CD8-positive, alpha-beta memory T cell (primary cell): ENCODE results near the gene EFCAB6. TPM values are rescaled to one million over a fixed set of nuclear protein-coding genes. Genes with fewer than 3 reads are reported as not detected.

Experiments used
- CTCF ChIA-PET: fragments of 350-600 bp; sonication (Branson Sonifier 250); formaldehyde crosslinking; loops from one replicate; lab custom pipeline; 2021; ENCODE audit warnings: antibody characterized with exemption; lab: Charles Lee
- POLR2A ChIA-PET: fragments of 350-600 bp; sonication (Branson Sonifier 250); formaldehyde crosslinking; loops from one replicate; lab custom pipeline; 2021; ENCODE audit warnings: antibody characterized with exemption; lab: Charles Lee
- DNase-seq, 5 donors: peaks; one replicate each; pipeline versions ENCODE4 v3.0.0 to v3.0.0-alpha.2; 2020 to 2022; ENCODE audit warnings: mixed read lengths in 1 of 5
- H3K27ac ChIP-seq: one replicate; pipeline ENCODE4 v1.7.0; 2013; ENCODE audit warnings: low read depth, mild to moderate bottlenecking, low read length, moderate library complexity
- H3K27me3 ChIP-seq: 2 replicates; pipeline ENCODE4 v1.7.0; 2013; ENCODE audit warnings: low read length, mild to moderate bottlenecking; ENCODE audit not compliant: insufficient read depth, poor library complexity, severe bottlenecking
- H3K36me3 ChIP-seq: 2 replicates; pipeline ENCODE4 v1.7.0; 2013; ENCODE audit warnings: mild to moderate bottlenecking, low read length, moderate library complexity; ENCODE audit not compliant: insufficient read depth
- H3K4me1 ChIP-seq: 2 replicates; pipeline ENCODE4 v1.7.0; 2013; ENCODE audit warnings: mild to moderate bottlenecking, low read length, moderate library complexity; ENCODE audit not compliant: insufficient read depth
- H3K4me3 ChIP-seq: 2 replicates; pipeline ENCODE4 v1.7.0; 2013; ENCODE audit warnings: mild to moderate bottlenecking, low read length
- H3K9me3 ChIP-seq: 2 replicates; pipeline ENCODE4 v1.7.0; 2013; ENCODE audit warnings: mild to moderate bottlenecking, low read length
- H3K27ac Mint-ChIP-seq, 8 donors: one replicate each; pipeline ENCODE4 v1.8.0; 2020 to 2021; ENCODE audit warnings: mixed read lengths in 8 of 8, mild to moderate bottlenecking in 6 of 8, inconsistent platforms in 3 of 8, moderate library complexity in 3 of 8
- H3K27me3 Mint-ChIP-seq, 2 donors: one replicate each; pipeline ENCODE4 v1.8.0; 2020 to 2021; ENCODE audit warnings: mixed read lengths in 2 of 2, mild to moderate bottlenecking in 1 of 2, moderate library complexity in 1 of 2
- H3K36me3 Mint-ChIP-seq, 3 donors: one replicate each; pipeline ENCODE4 v1.8.0; 2020 to 2021; ENCODE audit warnings: mixed read lengths in 3 of 3, inconsistent platforms in 1 of 3, mild to moderate bottlenecking in 1 of 3
- H3K4me1 Mint-ChIP-seq, 3 donors: one replicate each; pipeline ENCODE4 v1.8.0; 2020 to 2021; ENCODE audit warnings: mixed read lengths in 3 of 3, inconsistent platforms in 1 of 3, mild to moderate bottlenecking in 1 of 3
- H3K4me3 Mint-ChIP-seq, 7 donors: one replicate each; pipeline ENCODE4 v1.8.0; 2020 to 2021; ENCODE audit warnings: mixed read lengths in 7 of 7, mild to moderate bottlenecking in 6 of 7, moderate library complexity in 4 of 7, inconsistent platforms in 2 of 7
- H3K9me3 Mint-ChIP-seq, 5 donors: one replicate each; pipeline ENCODE4 v1.8.0; 2020 to 2022; ENCODE audit warnings: mixed read lengths in 5 of 5, mild to moderate bottlenecking in 3 of 5, moderate library complexity in 2 of 5, inconsistent platforms in 1 of 5
- polyA plus RNA-seq: library from polyadenylated mRNA; unstranded; fragments of 300-500 nt; fragmentation: Illumina TruSeq; gene quantifications from one replicate; pipeline ENCODE4 v1.2.3, GENCODE V29; 2021
- total RNA-seq, 2 experiments: library from RNA; stranded (reverse); gene quantifications; one replicate each; pipeline ENCODE4 v1.2.3, GENCODE V29; 2021

EFCAB6 gene
- total and polyA plus RNA-seq, 3 experiments from 2014 or later = 0.22 to 0.72 (median 0.64) TPM

GRCh38 chr22:43825651-43826050 lies 13.5 kb upstream of the EFCAB6 start:
- H3K27me3 Mint-ChIP-seq = peaks cover 12 to 55% of the 10 kb centered on the region in 2 donors
- H3K4me1 Mint-ChIP-seq = no peaks in the 10 kb centered on the region
- CTCF ChIA-PET = no interaction called here
- no peaks in the 10 kb centered on the region for H3K9me3 Mint-ChIP-seq
- H3K27ac Mint-ChIP-seq = no peak overlapping the region
- no peak overlapping the region for H3K4me3 Mint-ChIP-seq
- Histone ChIP-seq H3K9me3 (no peaks in the 10 kb centered on the region), H3K4me3 (no peak overlapping the region), H3K27ac (no peak overlapping the region), H3K27me3 (no peaks in the 10 kb centered on the region), H3K4me1 (no peaks in the 10 kb centered on the region), H3K36me3 (no peaks in the 10 kb centered on the region)
- peaks cover 0 to 2% (median 0%) of the 10 kb centered on the region in 3 donors for H3K36me3 Mint-ChIP-seq
- POLR2A ChIA-PET = no interaction called here
- DNase-seq = no peak

- Mint-ChIP-seq H3K27me3 (peaks cover 12 to 55% of the 10 kb centered on the region in 2 donors), H3K4me1 (no peaks in the 10 kb centered on the region), H3K27ac (no peak overlapping the region), H3K9me3 (no peaks in the 10 kb centered on the region), H3K36me3 (peaks cover 0 to 2% (median 0%) of the 10 kb centered on the region in 3 donors), H3K4me3 (no peak overlapping the region)
- H3K27me3 ChIP-seq = no peaks in the 10 kb centered on the region
- H3K4me3 ChIP-seq = no peak overlapping the region
- H3K27ac ChIP-seq = no peak overlapping the region
- no peak for DNase-seq
- H3K9me3 ChIP-seq = no peaks in the 10 kb centered on the region
- POLR2A ChIA-PET = no interaction called here
- H3K4me1 ChIP-seq = no peaks in the 10 kb centered on the region
- CTCF ChIA-PET = no interaction called here
- no peaks in the 10 kb centered on the region for H3K36me3 ChIP-seq
Observed at GRCh38 chr22:43824724-43825420, 12.8 kb upstream of the EFCAB6 start.

DNA sequence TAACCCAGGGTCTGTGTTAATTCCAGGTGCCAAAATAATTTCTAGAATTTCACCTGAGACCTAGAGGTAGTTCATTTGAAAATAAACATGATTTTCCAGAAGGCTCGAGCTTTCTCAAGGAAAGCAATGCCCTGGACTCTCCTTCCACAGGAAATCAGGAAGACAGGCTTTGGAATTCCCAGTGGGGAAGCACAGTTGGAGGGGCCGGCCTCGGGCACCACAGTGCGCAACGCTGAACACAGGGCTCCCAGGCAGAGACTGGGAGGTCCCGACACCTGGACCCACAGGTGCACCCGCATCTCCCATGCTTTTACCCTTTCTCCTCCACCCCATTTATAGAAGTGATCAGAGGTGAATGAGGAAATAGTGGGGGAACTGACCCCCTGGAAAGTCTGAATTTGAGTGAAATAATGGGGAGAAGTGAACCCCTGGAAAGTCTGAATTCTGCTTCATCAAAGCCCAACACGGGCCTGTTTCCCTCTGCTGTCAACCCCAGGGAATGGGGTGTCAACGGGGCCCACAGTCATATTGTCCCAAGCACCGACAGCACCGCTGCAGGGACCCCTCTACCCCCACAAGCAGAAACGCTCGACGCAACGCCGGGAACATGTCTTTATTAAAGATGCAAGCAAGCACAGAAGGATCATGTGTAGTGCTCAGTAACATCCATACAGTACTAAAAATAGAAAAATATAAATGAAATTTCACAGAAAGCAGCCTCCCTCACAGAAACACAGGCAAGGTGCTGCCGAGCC lies 12.0 kb upstream of the EFCAB6 start:
- H3K27ac ChIP-seq = no peak overlapping the region
- Mint-ChIP-seq H3K36me3 (peaks cover 0 to 2% (median 0%) of the 10 kb centered on the region in 3 donors), H3K4me3 (no peak overlapping the region), H3K27ac (peak overlapping the region in 1 of 8 donors; percentile 29), H3K4me1 (no peaks in the 10 kb centered on the region), H3K9me3 (no peaks in the 10 kb centered on the region), H3K27me3 (peaks cover 12 to 55% of the 10 kb centered on the region in 2 donors)
- no peak for DNase-seq
- no peaks in the 10 kb centered on the region for H3K9me3 ChIP-seq
- no peaks in the 10 kb centered on the region for H3K4me1 ChIP-seq
- ChIA-PET POLR2A (no interaction called here), CTCF (no interaction called here)
- H3K27me3 ChIP-seq = no peaks in the 10 kb centered on the region
- H3K36me3 ChIP-seq = no peaks in the 10 kb centered on the region
- H3K4me3 ChIP-seq = no peak overlapping the region

GRCh38 chr22:43823353-43823908 lies 11.3 kb upstream of the EFCAB6 start:
- ChIA-PET CTCF (no interaction called here), POLR2A (no interaction called here)
- H3K36me3 Mint-ChIP-seq = peaks cover 0 to 2% (median 0%) of the 10 kb centered on the region in 3 donors
- H3K4me3 ChIP-seq = no peak overlapping the region
- no peaks in the 10 kb centered on the region for H3K27me3 ChIP-seq
- no peaks in the 10 kb centered on the region for H3K9me3 Mint-ChIP-seq
- no peaks in the 10 kb centered on the region for H3K36me3 ChIP-seq
- H3K4me1 ChIP-seq = no peaks in the 10 kb centered on the region
- H3K4me1 Mint-ChIP-seq = no peaks in the 10 kb centered on the region
- H3K27ac ChIP-seq = no peak overlapping the region
- H3K27ac Mint-ChIP-seq = no peak overlapping the region
- no peaks in the 10 kb centered on the region for H3K9me3 ChIP-seq
- H3K27me3 Mint-ChIP-seq = peaks cover 12 to 55% of the 10 kb centered on the region in 2 donors
- no peak overlapping the region for H3K4me3 Mint-ChIP-seq
- no peak for DNase-seq

DNA sequence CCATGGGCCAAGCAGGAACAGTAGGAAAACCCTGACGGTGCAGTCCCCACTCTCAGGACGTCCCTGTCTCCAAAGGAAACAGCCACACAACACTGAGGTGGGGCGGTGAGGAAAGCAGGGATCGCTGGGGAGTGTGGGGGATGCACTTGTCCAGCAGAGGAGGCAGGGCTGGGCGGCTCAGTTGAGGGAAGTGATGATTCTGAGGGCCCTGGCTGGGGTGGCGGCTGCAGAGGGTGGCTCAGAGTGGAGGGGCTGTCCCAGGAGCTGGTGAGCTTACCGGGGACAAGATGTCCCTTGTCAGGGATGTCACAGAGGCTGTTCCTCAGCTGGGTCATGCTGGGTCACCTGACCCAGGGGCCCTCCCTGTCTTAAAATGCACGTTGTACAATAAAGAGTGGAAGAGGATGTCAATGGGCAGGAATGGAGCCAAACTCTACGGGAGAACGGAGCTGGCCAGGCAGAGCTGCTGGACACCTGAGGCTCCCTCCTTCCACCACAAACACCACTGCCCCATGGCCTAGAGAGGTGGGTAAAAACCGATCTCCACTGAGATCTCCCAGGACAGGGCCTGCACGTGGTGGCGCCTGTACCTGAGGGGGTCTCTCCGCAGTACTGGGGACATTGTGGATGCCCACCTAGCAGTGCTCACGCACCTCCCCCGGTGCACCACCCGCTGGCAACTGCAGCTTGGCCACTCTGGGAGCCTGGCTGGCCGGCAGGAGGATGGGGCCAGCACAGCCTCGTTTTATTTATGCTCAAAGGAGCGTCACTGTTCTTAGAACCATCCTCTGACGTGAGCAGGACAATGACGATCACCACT lies 9.7 kb upstream of the EFCAB6 start:
- H3K27me3 ChIP-seq = no peaks in the 10 kb centered on the region
- H3K9me3 Mint-ChIP-seq = no peaks in the 10 kb centered on the region
- POLR2A ChIA-PET = no interaction called here

DNA sequence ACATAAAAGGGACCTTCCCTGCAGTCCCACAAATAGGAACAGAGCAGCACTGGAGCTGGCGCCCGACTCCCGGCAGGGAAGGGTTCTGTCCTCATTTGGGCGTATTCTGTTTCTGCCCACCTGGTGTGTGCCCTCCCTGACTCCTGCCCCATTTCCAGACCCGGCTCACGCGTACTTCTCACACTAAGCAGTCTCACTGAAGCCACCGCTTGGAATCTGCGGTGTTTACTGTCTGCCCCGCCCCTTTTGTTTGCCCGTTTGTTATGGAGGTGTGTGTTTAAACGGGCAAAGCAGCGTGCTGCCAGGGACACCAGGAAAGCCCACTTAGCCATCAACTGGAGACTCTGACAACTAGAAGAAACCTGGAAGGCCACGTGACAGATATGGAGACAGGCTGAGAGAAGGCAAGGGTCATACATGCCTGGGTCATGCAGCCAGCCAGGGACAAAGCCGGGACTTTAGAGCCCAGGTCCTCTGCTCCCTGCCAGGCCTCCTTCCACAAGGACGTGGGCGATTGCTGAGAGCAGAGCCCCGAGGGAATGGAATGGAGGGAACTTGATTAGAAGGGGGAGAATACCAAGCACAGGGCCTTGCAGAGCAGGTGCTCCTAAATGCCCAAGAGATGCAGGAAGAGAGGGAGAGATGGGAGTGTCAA lies 8.7 kb upstream of the EFCAB6 start:
- CTCF ChIA-PET = no interaction called here
- Histone ChIP-seq H3K36me3 (no peaks in the 10 kb centered on the region), H3K4me1 (no peaks in the 10 kb centered on the region), H3K9me3 (no peaks in the 10 kb centered on the region), H3K27me3 (no peaks in the 10 kb centered on the region), H3K4me3 (no peak overlapping the region), H3K27ac (no peak overlapping the region)
- peaks cover 0 to 2% (median 0%) of the 10 kb centered on the region in 3 donors for H3K36me3 Mint-ChIP-seq
- H3K27me3 Mint-ChIP-seq = peaks cover 10 to 42% of the 10 kb centered on the region in 2 donors
- POLR2A ChIA-PET = no interaction called here
- H3K9me3 Mint-ChIP-seq = no peaks in the 10 kb centered on the region
- H3K4me3 Mint-ChIP-seq = no peak overlapping the region
- no peak overlapping the region for H3K27ac Mint-ChIP-seq
- no peaks in the 10 kb centered on the region for H3K4me1 Mint-ChIP-seq
- no peak for DNase-seq

More for the DNA sequence above, 9.7 kb upstream of the EFCAB6 start:
- H3K36me3 Mint-ChIP-seq = peaks cover 0 to 2% (median 0%) of the 10 kb centered on the region in 3 donors
- H3K4me1 Mint-ChIP-seq = no peaks in the 10 kb centered on the region
- Histone ChIP-seq H3K4me3 (no peak overlapping the region), H3K36me3 (no peaks in the 10 kb centered on the region), H3K9me3 (no peaks in the 10 kb centered on the region), H3K27ac (no peak overlapping the region), H3K4me1 (no peaks in the 10 kb centered on the region)
- H3K27ac Mint-ChIP-seq = no peak overlapping the region
- H3K4me3 Mint-ChIP-seq = no peak overlapping the region
- DNase-seq = no peak
- H3K27me3 Mint-ChIP-seq = peaks cover 12 to 53% of the 10 kb centered on the region in 2 donors
- CTCF ChIA-PET = no interaction called here

DNA sequence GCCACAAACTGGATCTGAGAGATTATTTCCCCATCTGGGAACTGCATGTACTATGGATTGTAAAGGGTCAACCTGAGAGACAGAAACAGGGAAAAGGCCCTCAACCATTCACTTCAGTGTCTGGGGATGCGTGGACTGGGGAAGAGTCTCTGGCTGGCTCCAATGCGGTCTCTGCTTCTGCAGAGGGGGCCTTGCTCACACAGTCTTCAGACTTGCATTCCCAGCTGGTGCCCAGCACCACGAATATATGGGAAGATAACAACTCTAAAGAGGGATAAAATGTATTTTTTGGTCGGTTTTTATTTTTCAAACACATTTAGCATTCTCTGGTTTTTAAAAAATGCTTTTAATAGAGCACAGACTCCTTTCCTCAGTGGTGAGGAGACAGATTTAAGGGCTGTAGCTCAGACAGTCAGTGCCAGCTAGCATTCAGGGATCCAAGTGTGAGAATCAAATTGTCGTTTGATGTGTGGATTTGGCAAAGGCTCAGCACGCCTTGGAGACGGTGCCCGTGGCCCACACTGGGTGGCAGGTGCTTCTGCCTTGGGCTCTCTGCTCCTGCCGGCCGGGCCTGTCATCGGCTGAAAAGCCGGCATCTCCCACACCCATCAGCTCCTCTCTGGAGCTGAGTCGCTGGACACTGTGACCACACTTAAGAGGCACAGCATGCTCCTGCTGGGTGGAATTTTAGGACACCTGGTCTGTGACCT lies 8.0 kb upstream of the EFCAB6 start:
- no peaks in the 10 kb centered on the region for H3K27me3 ChIP-seq
- H3K4me1 ChIP-seq = no peaks in the 10 kb centered on the region
- H3K4me3 Mint-ChIP-seq = no peak overlapping the region
- peaks cover 10 to 36% of the 10 kb centered on the region in 2 donors for H3K27me3 Mint-ChIP-seq
- ChIA-PET CTCF (no interaction called here), POLR2A (no interaction called here)
- no peaks in the 10 kb centered on the region for H3K9me3 ChIP-seq
- no peak overlapping the region for H3K27ac ChIP-seq
- no peak for DNase-seq
- peaks cover 0 to 2% (median 0%) of the 10 kb centered on the region in 3 donors for H3K36me3 Mint-ChIP-seq
- H3K27ac Mint-ChIP-seq = no peak overlapping the region
- H3K36me3 ChIP-seq = no peaks in the 10 kb centered on the region
- no peak overlapping the region for H3K4me3 ChIP-seq
- H3K4me1 Mint-ChIP-seq = no peaks in the 10 kb centered on the region
- no peaks in the 10 kb centered on the region for H3K9me3 Mint-ChIP-seq
